Measurements from ENCODE around the gene EDEM3.

GRCh38 chr1:184682956-184683355 lies 71.7 kb downstream of the EDEM3 start:
- TF ChIP-seq CTCF (IDR thresholded peaks at IDR 0.05) (no peak), POLR2A (IDR thresholded peaks at IDR 0.05) (no peak)
